ENCODE data around the gene CR2. TPM values are rescaled to one million over a fixed set of nuclear protein-coding genes. Genes with fewer than 3 reads are reported as not detected.

Gene CR2
- total RNA-seq (2022; extraction: Qiagen RNA extraction; ENCODE audit: low read depth): 0.03 TPM in 1 of 5 replicates, not detected in the others

GRCh38 chr1:207454046-207454964 lies at the start of gene CR2:
TSS of gene CR2 (plus strand) at chr1:207454328. CDS start at chr1:207454419, 91 bp downstream.

GRCh38 chr1:207495801-207496792 lies 42.0 kb downstream of the CR2 start, which contains the start of gene CR1:
TSS of gene CR1 (plus strand) at chr1:207496157. CDS start at chr1:207496268, 111 bp downstream.

Other genes with a start within 250 kb of the CR2 start
- 98.0 to 135 TPM (median 116 TPM) in 5 replicates for gene CD55, start 132.7 kb upstream of the CR2 start, total RNA-seq (2022; extraction: Qiagen RNA extraction; ENCODE audit: low read depth)
- not detected in 5 replicates for gene CR1, start 41.8 kb downstream of the CR2 start, total RNA-seq (2022; extraction: Qiagen RNA extraction; ENCODE audit: low read depth)
- 0.71 TPM in 1 of 5 replicates, not detected in the others for gene CR1L, start 190.8 kb downstream of the CR2 start, total RNA-seq (2022; extraction: Qiagen RNA extraction; ENCODE audit: low read depth)